Sigmoid colon (tissue), 4 donors: Measurements from ENCODE around the gene TADA1.

Experiments used
- EP300 ChIP-seq, 4 donors: sonication (generic); formaldehyde crosslinking; IDR thresholded peaks; one replicate each; pipeline ENCODE4 v1.6.1; 2017; ENCODE audit warnings: antibody characterized with exemption in 4 of 4
- POLR2A ChIP-seq, 2 donors: fragments of 450-650 bp; IDR thresholded peaks; one replicate each; pipeline ENCODE4 v1.6.1; 2016; ENCODE audit warnings: antibody characterized with exemption in 2 of 2, mild to moderate bottlenecking in 2 of 2, moderate library complexity in 2 of 2
- POLR2AphosphoS5 ChIP-seq, 4 donors: sonication (generic); formaldehyde crosslinking; IDR thresholded peaks; one replicate each; pipeline ENCODE4 v1.6.1; 2017; ENCODE audit warnings: antibody characterized with exemption in 4 of 4
- TF ChIP-seq, protein P1 (sequence below), 4 experiments: fragments of 450-650 bp in 3 of 4; fragments of 200-600 bp in 1 of 4; IDR thresholded peaks; one replicate each; pipeline ENCODE4 v1.5.1; 2016 to 2019; ENCODE audit warnings: antibody characterized with exemption in 4 of 4, mild to moderate bottlenecking in 3 of 4, moderate library complexity in 2 of 4

DNA sequence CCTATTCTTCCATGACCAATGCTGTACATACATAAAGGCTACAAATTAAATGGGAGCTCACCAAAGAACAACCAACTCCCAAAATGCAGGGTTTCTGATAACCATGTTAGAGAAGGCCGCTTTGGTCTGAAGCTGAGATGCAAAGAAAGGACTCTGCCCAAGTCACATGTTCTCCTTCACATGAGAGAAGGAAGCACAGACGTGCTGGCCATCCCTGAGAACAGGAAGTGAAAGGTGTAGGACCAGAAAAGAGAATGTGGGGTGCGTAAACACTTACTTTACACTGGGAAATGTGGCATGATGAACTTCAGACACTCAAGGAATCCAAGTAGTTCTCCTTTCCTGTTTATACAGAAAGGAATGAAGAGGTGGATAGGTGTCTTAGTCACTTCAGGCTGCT lies 31.7 kb upstream of the TADA1 start:
- TF ChIP-seq, protein P1, sequence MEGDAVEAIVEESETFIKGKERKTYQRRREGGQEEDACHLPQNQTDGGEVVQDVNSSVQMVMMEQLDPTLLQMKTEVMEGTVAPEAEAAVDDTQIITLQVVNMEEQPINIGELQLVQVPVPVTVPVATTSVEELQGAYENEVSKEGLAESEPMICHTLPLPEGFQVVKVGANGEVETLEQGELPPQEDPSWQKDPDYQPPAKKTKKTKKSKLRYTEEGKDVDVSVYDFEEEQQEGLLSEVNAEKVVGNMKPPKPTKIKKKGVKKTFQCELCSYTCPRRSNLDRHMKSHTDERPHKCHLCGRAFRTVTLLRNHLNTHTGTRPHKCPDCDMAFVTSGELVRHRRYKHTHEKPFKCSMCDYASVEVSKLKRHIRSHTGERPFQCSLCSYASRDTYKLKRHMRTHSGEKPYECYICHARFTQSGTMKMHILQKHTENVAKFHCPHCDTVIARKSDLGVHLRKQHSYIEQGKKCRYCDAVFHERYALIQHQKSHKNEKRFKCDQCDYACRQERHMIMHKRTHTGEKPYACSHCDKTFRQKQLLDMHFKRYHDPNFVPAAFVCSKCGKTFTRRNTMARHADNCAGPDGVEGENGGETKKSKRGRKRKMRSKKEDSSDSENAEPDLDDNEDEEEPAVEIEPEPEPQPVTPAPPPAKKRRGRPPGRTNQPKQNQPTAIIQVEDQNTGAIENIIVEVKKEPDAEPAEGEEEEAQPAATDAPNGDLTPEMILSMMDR (IDR thresholded peaks at IDR 0.05) = no peak
- TF ChIP-seq EP300 (IDR thresholded peaks at IDR 0.05) (no peak), POLR2A (IDR thresholded peaks at IDR 0.05) (no peak), POLR2AphosphoS5 (IDR thresholded peaks at IDR 0.05) (no peak)
